MM.1S (cell line): ENCODE measurements around the gene AGGF1.

Source experiments
- DNase-seq: peaks from one replicate; pipeline ENCODE4 v3.0.0-alpha.2; 2015
- H2AFZ ChIP-seq: fragments of 300-600 bp; sonication (generic); 2 replicates; pipeline ENCODE4 v1.6.0; 2016; ENCODE audit warnings: antibody characterized with exemption, low read length
- H3F3A ChIP-seq: fragments of 300-600 bp; sonication (generic); 2 replicates; pipeline ENCODE4 v1.6.1; 2016; ENCODE audit warnings: mild to moderate bottlenecking, antibody characterized with exemption, low read length, moderate library complexity, mixed read lengths; ENCODE audit not compliant: insufficient read depth
- H3K27ac ChIP-seq: fragments of 300-600 bp; sonication (generic); 2 replicates; pipeline ENCODE4 v1.5.1; 2016; ENCODE audit warnings: mild to moderate bottlenecking, low read length
- H3K27me3 ChIP-seq: fragments of 300-600 bp; sonication (generic); replicated peaks from 2 replicates; pipeline ENCODE4 v1.6.0; 2016; ENCODE audit warnings: low read length; ENCODE audit not compliant: insufficient read depth
- H3K36me3 ChIP-seq: fragments of 300-600 bp; sonication (generic); replicated peaks from 2 replicates; pipeline ENCODE4 v1.6.1; 2016; ENCODE audit warnings: mild to moderate bottlenecking, low read length, mixed read lengths; ENCODE audit not compliant: insufficient read depth
- H3K4me1 ChIP-seq: fragments of 300-600 bp; sonication (generic); 2 replicates; pipeline ENCODE4 v1.6.1; 2016; ENCODE audit warnings: low read length, mixed read lengths
- H3K4me2 ChIP-seq: fragments of 300-600 bp; sonication (generic); 2 replicates; pipeline ENCODE4 v1.6.0; 2016; ENCODE audit warnings: low read depth, low read length
- H3K4me3 ChIP-seq: fragments of 300-600 bp; sonication (generic); 2 replicates; pipeline ENCODE4 v1.5.1; 2016; ENCODE audit warnings: low read length, mixed read lengths
- H3K79me2 ChIP-seq: fragments of 300-600 bp; sonication (generic); 2 replicates; pipeline ENCODE4 v1.6.1; 2016; ENCODE audit warnings: mixed run types, low read length, mixed read lengths
- H3K9ac ChIP-seq: fragments of 300-600 bp; sonication (generic); 2 replicates; pipeline ENCODE4 v1.6.1; 2016; ENCODE audit warnings: low read length, mixed read lengths
- H3K9me2 ChIP-seq: fragments of 300-600 bp; sonication (generic); replicated peaks from 2 replicates; pipeline ENCODE4 v1.6.1; 2016; ENCODE audit warnings: mild to moderate bottlenecking, low read length, mixed read lengths; ENCODE audit not compliant: insufficient read depth
- H3K9me3 ChIP-seq: fragments of 300-600 bp; sonication (generic); replicated peaks from 2 replicates; pipeline ENCODE4 v1.6.1; 2016; ENCODE audit warnings: mild to moderate bottlenecking, low read length, mixed read lengths; ENCODE audit not compliant: insufficient read depth
- H4K20me1 ChIP-seq: fragments of 300-600 bp; sonication (generic); 2 replicates; pipeline ENCODE4 v1.6.1; 2016; ENCODE audit warnings: mild to moderate bottlenecking, low read length, moderate library complexity, mixed read lengths; ENCODE audit not compliant: insufficient read depth
- CTCF ChIP-seq: fragments of 300-600 bp; sonication (generic); IDR thresholded peaks from 2 replicates; pipeline ENCODE4 v1.5.1; 2016; ENCODE audit warnings: antibody characterized with exemption, low read length, mixed read lengths
- EZH2 ChIP-seq: fragments of 300-600 bp; sonication (generic); optimal IDR thresholded peaks from 2 replicates; pipeline ENCODE3; 2017; ENCODE audit warnings: low read depth, mild to moderate bottlenecking, antibody characterized with exemption, low read length, mixed read lengths
- EZH2phosphoT487 ChIP-seq: fragments of 300-600 bp; sonication (generic); IDR thresholded peaks from 2 replicates; pipeline ENCODE4 v1.6.1; 2018; ENCODE audit warnings: antibody characterized with exemption, low read length

The AGGF1 gene

DNA sequence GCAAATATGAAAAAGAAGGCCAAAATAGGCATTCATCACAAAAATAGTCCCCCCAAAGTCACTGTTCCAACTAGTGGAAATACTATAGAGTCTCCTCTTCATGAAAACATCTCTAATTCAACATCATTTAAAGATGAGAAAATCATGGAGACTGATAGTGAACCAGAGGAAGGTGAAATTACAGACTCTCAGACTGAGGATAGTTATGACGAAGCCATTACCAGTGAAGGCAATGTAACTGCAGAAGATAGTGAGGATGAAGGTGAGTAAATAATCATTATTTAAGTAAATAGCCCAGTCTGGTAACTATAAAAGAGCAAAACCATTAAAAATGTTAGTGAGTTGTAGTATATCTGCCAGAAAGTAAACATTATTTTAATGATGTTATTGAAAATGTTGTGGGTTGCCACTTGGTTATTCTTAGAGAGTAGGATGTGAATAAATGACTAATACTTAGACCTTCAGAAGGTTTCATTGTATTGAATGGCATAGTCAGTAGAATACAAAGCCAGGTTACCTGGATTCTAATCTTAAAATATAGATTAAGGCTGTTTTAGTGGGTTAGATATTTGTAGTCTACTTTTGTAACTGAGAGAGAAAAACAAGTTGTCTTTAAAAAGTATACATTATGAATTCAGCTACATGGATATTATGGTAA is 16.3 kb downstream of the AGGF1 start:
- Histone ChIP-seq H3K4me1 (no peaks in the 10 kb centered on the region), H3K36me3 (no peaks in the 10 kb centered on the region; the same call in 1 of the 2 replicates), H3K9ac (no peak overlapping the region), H4K20me1 (no peaks in the 10 kb centered on the region), H2AFZ (no peak overlapping the region), H3K9me2 (no peaks in the 10 kb centered on the region), H3K9me3 (no peaks in the 10 kb centered on the region), H3F3A (no peaks in the 10 kb centered on the region), H3K4me2 (no peak overlapping the region), H3K4me3 (no peak overlapping the region), H3K27me3 (no peaks in the 10 kb centered on the region), H3K27ac (no peak overlapping the region), H3K79me2 (no peaks in the 10 kb centered on the region)
- DNase-seq, result no peak
- no peak for TF ChIP-seq EZH2phosphoT487
- TF ChIP-seq EZH2, result no peak
- TF ChIP-seq CTCF, result no peak

- H3K9me2 ChIP-seq, result no peaks in the 10 kb centered on the region
- no peaks in the 10 kb centered on the region for H3K27me3 ChIP-seq
- H3K36me3 ChIP-seq, result peaks cover 3% of the 10 kb centered on the region; the same call in 1 of the 2 replicates
- H4K20me1 ChIP-seq, result no peaks in the 10 kb centered on the region
- H3K4me3 ChIP-seq, result no peak overlapping the region
- H2AFZ ChIP-seq, result no peak overlapping the region
- no peaks in the 10 kb centered on the region for H3K79me2 ChIP-seq
- no peak overlapping the region for H3K9ac ChIP-seq
- H3F3A ChIP-seq, result peaks cover 7% of the 10 kb centered on the region
- no peaks in the 10 kb centered on the region for H3K9me3 ChIP-seq
- H3K4me1 ChIP-seq, result peaks cover 13% of the 10 kb centered on the region
- H3K27ac ChIP-seq, result no peak overlapping the region
- TF ChIP-seq CTCF, result peak; percentile 12
- TF ChIP-seq EZH2phosphoT487, result no peak
- no peak for TF ChIP-seq EZH2
- no peak overlapping the region for H3K4me2 ChIP-seq
- no peak for DNase-seq
Observed at GRCh38 chr5:77064040-77064439, 33.8 kb downstream of the AGGF1 start.

DNA sequence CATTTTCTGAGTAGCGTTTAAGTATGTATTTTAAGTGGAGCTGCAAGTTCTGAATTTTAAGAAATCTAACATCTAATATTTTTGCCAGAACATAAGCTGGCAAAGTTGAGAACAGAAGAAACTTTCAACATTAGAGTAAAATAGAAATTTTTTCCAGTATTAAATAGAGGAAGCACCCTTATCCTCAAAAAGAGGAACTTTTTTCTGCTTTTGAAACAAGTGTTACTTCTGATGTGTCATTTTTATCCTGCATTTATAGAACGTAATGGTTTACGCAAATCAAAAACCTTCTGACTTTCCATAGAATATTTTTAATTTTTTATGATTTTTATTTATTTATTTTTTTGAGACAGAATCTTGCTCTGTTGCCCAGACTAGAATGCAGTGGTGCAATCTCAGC is 35.1 kb downstream of the AGGF1 start:
- Histone ChIP-seq H3K4me2 (no peak overlapping the region), H3F3A (peaks cover 7% of the 10 kb centered on the region), H2AFZ (no peak overlapping the region), H3K4me3 (no peak overlapping the region), H3K27ac (no peak overlapping the region), H3K9me3 (no peaks in the 10 kb centered on the region), H4K20me1 (no peaks in the 10 kb centered on the region), H3K27me3 (no peaks in the 10 kb centered on the region), H3K9me2 (no peaks in the 10 kb centered on the region), H3K36me3 (peaks cover 3% of the 10 kb centered on the region; the same call in 1 of the 2 replicates), H3K9ac (no peak overlapping the region), H3K79me2 (no peaks in the 10 kb centered on the region), H3K4me1 (peaks cover 13% of the 10 kb centered on the region)
- DNase-seq, result no peak
- TF ChIP-seq EZH2phosphoT487 (no peak), EZH2 (no peak), CTCF (no peak)
